NCI-H2196 (cell line): ENCODE results near the gene FEV.
"Not testable (repeated sequence)": the region's sequence is repeated elsewhere in the genome, so short reads cannot be mapped to it uniquely, and the experiment has no call there.

ENCODE experiments used
- DNase-seq: peaks from one replicate; lab custom pipeline; 2025; ENCODE audit not compliant: unreplicated experiment; lab: John Stamatoyannopoulos, UW

FEV gene

DNA sequence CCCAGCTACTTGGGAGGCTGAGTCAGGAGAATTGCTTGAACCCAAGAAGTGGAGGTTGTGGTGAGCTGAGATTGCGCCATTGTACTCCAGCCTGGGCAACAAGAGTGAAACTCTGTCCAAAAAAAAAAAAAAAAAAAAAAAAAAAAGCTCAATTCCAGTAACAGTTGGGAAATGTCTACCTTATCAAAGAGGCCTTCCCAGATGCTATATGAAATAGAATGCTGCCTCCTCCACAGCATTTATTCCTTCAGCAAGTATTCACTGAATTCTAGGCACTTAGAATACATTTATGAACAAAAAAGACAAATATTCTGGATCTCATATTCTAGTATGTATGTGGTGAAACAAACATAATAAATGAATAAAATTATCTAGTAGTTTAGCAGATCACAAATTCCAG, 38.4 kb downstream of the FEV start:
- no peak for DNase-seq

DNA sequence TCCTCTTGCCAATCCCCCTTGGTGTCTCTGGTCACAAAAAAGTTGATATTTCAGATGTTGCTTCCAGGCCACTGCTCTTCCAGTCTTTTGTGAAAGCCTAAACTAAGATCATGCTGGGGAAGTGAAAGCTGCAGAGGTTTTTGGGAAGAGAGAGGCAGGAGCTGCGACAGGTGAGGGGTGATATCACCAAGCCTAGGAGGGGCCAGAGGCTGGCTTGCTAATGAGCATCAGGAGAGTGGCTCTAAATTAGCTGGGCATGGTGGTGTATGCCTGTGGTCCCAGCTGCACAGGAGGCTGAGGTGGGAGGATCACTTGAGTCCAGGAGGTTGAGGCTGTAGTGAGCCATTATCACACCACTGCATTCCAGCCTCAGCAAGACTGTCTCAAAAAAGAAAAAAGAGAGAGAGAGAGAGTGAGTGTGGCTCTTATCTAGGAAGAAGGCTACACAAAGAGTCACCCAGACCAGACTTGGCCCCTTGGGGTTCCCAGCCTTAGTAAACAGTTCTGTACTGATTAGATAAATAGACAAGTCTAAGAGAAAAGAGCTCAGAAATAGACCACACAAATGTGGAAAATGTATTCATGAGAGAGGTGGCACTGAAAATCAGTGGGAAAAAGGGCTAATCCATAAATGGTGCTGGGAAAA, 40.1 kb downstream of the FEV start:
- no peak for DNase-seq

DNA sequence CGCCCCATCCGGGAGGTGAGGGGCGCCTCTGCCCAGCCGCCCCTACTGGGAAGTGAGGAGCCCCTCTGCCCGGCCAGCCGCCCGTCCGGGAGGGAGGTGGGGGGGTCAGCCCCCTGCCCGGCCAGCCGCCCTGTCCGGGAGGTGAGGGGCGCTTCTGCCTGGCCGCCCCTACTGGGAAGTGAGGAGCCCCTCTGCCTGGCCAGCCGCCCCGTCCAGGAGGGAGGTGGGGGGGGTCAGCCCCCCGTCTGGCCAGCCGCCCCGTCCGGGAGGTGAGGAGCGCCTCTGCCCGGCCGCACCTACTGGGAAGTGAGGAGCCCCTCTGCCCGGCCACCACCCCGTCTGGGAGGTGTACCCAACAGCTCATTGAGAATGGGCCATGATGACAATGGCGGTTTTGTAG, 53.2 kb downstream of the FEV start:
- not testable (repeated sequence) for DNase-seq
